Measurements from ENCODE around the gene TLL1.

Gene TLL1

GRCh38 chr4:165953181-165953580, 80.1 kb downstream of the TLL1 start:
- Histone ChIP-seq H4K20me1 (ENCODE audit: control insufficient read depth, insufficient read depth, low read depth, low read length) (no peaks in the 10 kb centered on the region), H3K27ac (ENCODE audit: low read depth, low read length) (no peak overlapping the region), H3K9me2 (replicated peaks; ENCODE audit: control insufficient read depth, low read length) (no peaks in the 10 kb centered on the region), H3K4me2 (ENCODE audit: low read length) (no peak overlapping the region), H3F3A (ENCODE audit: control insufficient read depth, insufficient read depth) (no peaks in the 10 kb centered on the region), H3K79me2 (ENCODE audit: control insufficient read depth, low read length) (no peaks in the 10 kb centered on the region), H3K36me3 (ENCODE audit: control insufficient read depth, low read length) (no peaks in the 10 kb centered on the region), H3K4me1 (ENCODE audit: control insufficient read depth, low read length) (no peaks in the 10 kb centered on the region), H3K9me3 (ENCODE audit: control insufficient read depth, insufficient read depth, low read length) (no peaks in the 10 kb centered on the region), H3K27me3 (ENCODE audit: control insufficient read depth, low read length) (no peaks in the 10 kb centered on the region), H3K4me3 (ENCODE audit: low read length) (no peak overlapping the region)
- TF ChIP-seq CTCF (IDR thresholded peaks at IDR 0.05; ENCODE audit: low read depth, low read length, poor library complexity, severe bottlenecking) (no peak), EZH2phosphoT487 (IDR thresholded peaks at IDR 0.05; ENCODE audit: borderline replicate concordance, low read length) (no peak)

GRCh38 chr4:165963621-165964020, 90.6 kb downstream of the TLL1 start:
- Histone ChIP-seq H3K79me2 (ENCODE audit: control insufficient read depth, low read length) (no peaks in the 10 kb centered on the region), H3K4me2 (ENCODE audit: low read length) (no peak overlapping the region), H3K27ac (ENCODE audit: low read depth, low read length) (no peak overlapping the region), H3F3A (ENCODE audit: control insufficient read depth, insufficient read depth) (no peaks in the 10 kb centered on the region), H3K9me2 (replicated peaks; ENCODE audit: control insufficient read depth, low read length) (no peaks in the 10 kb centered on the region), H3K4me3 (ENCODE audit: low read length) (no peak overlapping the region), H3K36me3 (ENCODE audit: control insufficient read depth, low read length) (no peaks in the 10 kb centered on the region), H3K4me1 (ENCODE audit: control insufficient read depth, low read length) (no peaks in the 10 kb centered on the region), H3K27me3 (ENCODE audit: control insufficient read depth, low read length) (no peaks in the 10 kb centered on the region), H4K20me1 (ENCODE audit: control insufficient read depth, insufficient read depth, low read depth, low read length) (no peaks in the 10 kb centered on the region), H3K9me3 (ENCODE audit: control insufficient read depth, insufficient read depth, low read length) (no peaks in the 10 kb centered on the region)
- no peak for TF ChIP-seq CTCF (IDR thresholded peaks at IDR 0.05; ENCODE audit: low read depth, low read length, poor library complexity, severe bottlenecking)
- TF ChIP-seq EZH2phosphoT487 (IDR thresholded peaks at IDR 0.05; ENCODE audit: borderline replicate concordance, low read length), result no peak

- Histone ChIP-seq H3K79me2 (ENCODE audit: control insufficient read depth, low read length) (no peaks in the 10 kb centered on the region), H3K9me2 (replicated peaks; ENCODE audit: control insufficient read depth, low read length) (no peaks in the 10 kb centered on the region), H3K4me3 (ENCODE audit: low read length) (no peak overlapping the region), H3K27ac (ENCODE audit: low read depth, low read length) (no peak overlapping the region), H3F3A (ENCODE audit: control insufficient read depth, insufficient read depth) (no peaks in the 10 kb centered on the region), H3K4me1 (ENCODE audit: control insufficient read depth, low read length) (no peaks in the 10 kb centered on the region), H3K9me3 (ENCODE audit: control insufficient read depth, insufficient read depth, low read length) (no peaks in the 10 kb centered on the region), H3K4me2 (ENCODE audit: low read length) (no peak overlapping the region), H3K36me3 (ENCODE audit: control insufficient read depth, low read length) (no peaks in the 10 kb centered on the region), H3K27me3 (ENCODE audit: control insufficient read depth, low read length) (no peaks in the 10 kb centered on the region), H4K20me1 (ENCODE audit: control insufficient read depth, insufficient read depth, low read depth, low read length) (no peaks in the 10 kb centered on the region)
- TF ChIP-seq CTCF (IDR thresholded peaks at IDR 0.05; ENCODE audit: low read depth, low read length, poor library complexity, severe bottlenecking), result no peak
- no peak for TF ChIP-seq EZH2phosphoT487 (IDR thresholded peaks at IDR 0.05; ENCODE audit: borderline replicate concordance, low read length)
Measured at GRCh38 chr4:165964591-165964990, 91.6 kb downstream of the TLL1 start.

DNA sequence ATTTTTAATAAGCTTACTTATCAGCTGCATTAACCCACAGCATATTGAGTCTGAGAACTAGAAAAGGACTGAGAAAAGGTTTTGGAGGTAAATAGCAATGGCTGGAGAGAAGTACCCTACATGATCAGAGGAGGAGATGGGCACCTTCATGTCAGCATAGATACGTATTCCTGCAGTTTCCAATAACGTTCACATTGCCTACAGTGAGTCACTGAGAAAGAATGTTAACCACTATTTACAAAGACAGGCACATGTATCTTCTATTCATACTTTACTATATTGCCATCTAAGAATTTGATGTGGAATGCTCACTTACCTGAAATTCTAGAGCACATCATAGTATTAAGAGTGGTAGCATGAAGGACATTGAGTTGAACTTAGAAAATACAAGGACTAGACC, 92.5 kb downstream of the TLL1 start:
- no peak overlapping the region for H3K4me2 ChIP-seq (ENCODE audit: low read length)
- no peaks in the 10 kb centered on the region for H3K9me2 ChIP-seq (replicated peaks; ENCODE audit: control insufficient read depth, low read length)
- H4K20me1 ChIP-seq (ENCODE audit: control insufficient read depth, insufficient read depth, low read depth, low read length), result no peaks in the 10 kb centered on the region
- H3K4me1 ChIP-seq (ENCODE audit: control insufficient read depth, low read length), result no peaks in the 10 kb centered on the region
- no peak overlapping the region for H3K4me3 ChIP-seq (ENCODE audit: low read length)
- no peaks in the 10 kb centered on the region for H3K9me3 ChIP-seq (ENCODE audit: control insufficient read depth, insufficient read depth, low read length)
- TF ChIP-seq CTCF (IDR thresholded peaks at IDR 0.05; ENCODE audit: low read depth, low read length, poor library complexity, severe bottlenecking), result no peak
- no peak for TF ChIP-seq EZH2phosphoT487 (IDR thresholded peaks at IDR 0.05; ENCODE audit: borderline replicate concordance, low read length)
- H3K27me3 ChIP-seq (ENCODE audit: control insufficient read depth, low read length), result no peaks in the 10 kb centered on the region
- no peaks in the 10 kb centered on the region for H3K36me3 ChIP-seq (ENCODE audit: control insufficient read depth, low read length)
- no peaks in the 10 kb centered on the region for H3F3A ChIP-seq (ENCODE audit: control insufficient read depth, insufficient read depth)
- H3K79me2 ChIP-seq (ENCODE audit: control insufficient read depth, low read length), result no peaks in the 10 kb centered on the region
- H3K27ac ChIP-seq (ENCODE audit: low read depth, low read length), result no peak overlapping the region
